ENCODE data around the gene TC2N. TPM values are rescaled to one million over a fixed set of nuclear protein-coding genes. Genes with fewer than 3 reads are reported as not detected.

Gene TC2N
- total RNA-seq (2021) (5.1 and 7.7 TPM in 2 replicates), Bru-seq, nascent RNA (percentile 36 among the genes with signal in this experiment), BruChase-seq, experiment 1, labeled RNA remaining after a 2-hour chase (percentile 38 among the genes with signal in this experiment), BruChase-seq, experiment 2, labeled RNA remaining after a 6-hour chase (percentile 39 among the genes with signal in this experiment)
- long read RNA-seq, full-length matches to known transcripts = 4 of 7 reads
- long read RNA-seq, partial matches to known transcripts = 3 of 7 reads
- long read RNA-seq, other reads (novel, unspliced or antisense) = 0 of 7 reads

DNA sequence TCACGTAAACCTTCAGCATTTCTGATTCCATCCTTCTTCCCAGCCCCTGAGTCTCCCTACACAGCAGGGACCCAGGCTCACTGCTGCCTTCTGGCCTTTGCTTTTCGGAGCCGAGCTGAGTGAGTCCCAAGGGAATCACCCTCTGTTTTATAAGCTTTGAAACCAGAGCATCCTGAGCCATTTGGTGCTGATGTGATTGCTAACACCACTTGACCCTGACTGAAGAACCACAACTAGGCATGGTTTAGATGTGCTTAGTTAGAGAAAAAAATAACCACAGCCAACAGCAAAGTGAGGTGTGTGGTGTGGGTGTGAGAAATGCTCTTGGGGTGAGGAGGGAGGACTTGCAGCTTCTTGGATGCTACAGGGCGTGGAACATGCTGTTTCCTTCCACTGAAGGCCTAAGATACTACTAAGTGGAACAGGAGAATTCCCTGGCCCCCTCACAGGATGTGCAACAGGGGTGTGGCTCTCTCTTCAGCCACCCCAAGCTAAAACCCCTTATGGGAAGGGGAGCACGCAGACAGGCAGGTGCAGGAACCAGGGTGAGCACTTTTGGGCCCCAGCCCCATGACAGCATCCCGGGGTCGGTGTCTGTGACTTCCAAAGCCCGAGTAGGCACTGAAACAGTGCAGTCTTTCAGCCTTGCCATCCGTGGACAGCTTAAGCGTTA, at the start of gene TC2N:
Gene TC2N (minus strand): TSS at position 221 of the 673 bp plus-strand sequence. CDS start 53,767 bp downstream, outside the sequence.
- Histone ChIP-seq H3K36me3 (ENCODE audit: low read depth) (no peaks in the 10 kb centered on the region), H2AFZ (no peak within 1 kb of the TSS), H3K79me2 (ENCODE audit: low read depth) (no peaks in the 10 kb centered on the region), H3K4me1 (replicated peaks; ENCODE audit: insufficient read depth) (peaks cover 24% of the 10 kb centered on the region), H3F3A (ENCODE audit: insufficient read depth, low read depth) (peaks cover 7% of the 10 kb centered on the region; the same call in 1 of the 2 replicates), H3K27me3 (ENCODE audit: insufficient read depth, low read depth) (no peaks in the 10 kb centered on the region), H3K9me2 (ENCODE audit: insufficient read depth) (no peaks in the 10 kb centered on the region), H3K9me3 (ENCODE audit: insufficient read depth, low read depth) (no peaks in the 10 kb centered on the region), H3K4me2 (no peak within 1 kb of the TSS), H3K4me3 (no peak within 1 kb of the TSS), H3K27ac (no peak within 1 kb of the TSS), H4K20me1 (ENCODE audit: insufficient read depth) (no peaks in the 10 kb centered on the region)
- DNase-seq = no peak
- CTCF ChIA-PET = interaction anchor here (0.7 kb wide), 1 partner anchor 76 kb away, joined by 3 read pairs; no protein-coding TSS in a partner anchor
- TF ChIP-seq, protein P1, sequence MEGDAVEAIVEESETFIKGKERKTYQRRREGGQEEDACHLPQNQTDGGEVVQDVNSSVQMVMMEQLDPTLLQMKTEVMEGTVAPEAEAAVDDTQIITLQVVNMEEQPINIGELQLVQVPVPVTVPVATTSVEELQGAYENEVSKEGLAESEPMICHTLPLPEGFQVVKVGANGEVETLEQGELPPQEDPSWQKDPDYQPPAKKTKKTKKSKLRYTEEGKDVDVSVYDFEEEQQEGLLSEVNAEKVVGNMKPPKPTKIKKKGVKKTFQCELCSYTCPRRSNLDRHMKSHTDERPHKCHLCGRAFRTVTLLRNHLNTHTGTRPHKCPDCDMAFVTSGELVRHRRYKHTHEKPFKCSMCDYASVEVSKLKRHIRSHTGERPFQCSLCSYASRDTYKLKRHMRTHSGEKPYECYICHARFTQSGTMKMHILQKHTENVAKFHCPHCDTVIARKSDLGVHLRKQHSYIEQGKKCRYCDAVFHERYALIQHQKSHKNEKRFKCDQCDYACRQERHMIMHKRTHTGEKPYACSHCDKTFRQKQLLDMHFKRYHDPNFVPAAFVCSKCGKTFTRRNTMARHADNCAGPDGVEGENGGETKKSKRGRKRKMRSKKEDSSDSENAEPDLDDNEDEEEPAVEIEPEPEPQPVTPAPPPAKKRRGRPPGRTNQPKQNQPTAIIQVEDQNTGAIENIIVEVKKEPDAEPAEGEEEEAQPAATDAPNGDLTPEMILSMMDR (conservative IDR thresholded peaks at IDR 0.05) = no peak
- TF ChIP-seq EZH2 (IDR thresholded peaks at IDR 0.05; ENCODE audit: low read depth) = no peak
- intact Hi-C loops (cut with micrococcal nuclease; ENCODE audit: unreplicated experiment) = no loop called here
- POLR2A ChIA-PET (ENCODE audit: unreplicated experiment) = no interaction called here
- BruUV-seq (replicated peaks) = no TSS peak

DNA sequence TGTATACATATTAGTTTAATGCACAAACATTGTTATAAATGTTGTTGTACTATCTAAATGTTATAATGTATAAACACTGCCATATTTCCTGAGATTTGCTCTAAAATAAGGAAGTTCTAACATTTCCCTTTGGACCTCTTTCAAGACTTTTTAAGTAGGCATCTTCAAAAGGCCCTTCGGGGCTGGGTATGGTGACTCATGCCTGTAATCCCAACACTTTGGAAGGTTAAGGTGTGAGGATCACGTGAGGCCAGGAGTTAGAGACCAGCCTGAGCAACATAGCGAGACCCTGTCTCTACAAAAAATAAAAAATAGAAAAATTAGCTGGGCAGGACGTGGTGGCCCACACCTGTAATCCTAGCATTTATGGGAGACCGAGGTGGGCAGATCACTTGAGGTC, 44.7 kb upstream of the TC2N start:
- intact Hi-C loops (cut with micrococcal nuclease; ENCODE audit: unreplicated experiment) = loop anchor here (5.0 kb wide), 1 partner anchor 260 kb away; no protein-coding TSS in a partner anchor
- Histone ChIP-seq H3K9me2 (ENCODE audit: insufficient read depth) (no peaks in the 10 kb centered on the region), H3K27me3 (ENCODE audit: insufficient read depth, low read depth) (no peaks in the 10 kb centered on the region), H3K4me1 (replicated peaks; ENCODE audit: insufficient read depth) (no peaks in the 10 kb centered on the region), H4K20me1 (ENCODE audit: insufficient read depth) (no peaks in the 10 kb centered on the region), H3K9me3 (ENCODE audit: insufficient read depth, low read depth) (no peaks in the 10 kb centered on the region), H3K79me2 (ENCODE audit: low read depth) (no peaks in the 10 kb centered on the region), H3K36me3 (ENCODE audit: low read depth) (no peaks in the 10 kb centered on the region), H3K4me3 (no peak overlapping the region), H3K4me2 (no peak overlapping the region), H3F3A (ENCODE audit: insufficient read depth, low read depth) (no peaks in the 10 kb centered on the region), H2AFZ (no peak overlapping the region), H3K27ac (no peak overlapping the region)
- no TSS peak for BruUV-seq (replicated peaks)
- no peak for TF ChIP-seq EZH2 (IDR thresholded peaks at IDR 0.05; ENCODE audit: low read depth)
- TF ChIP-seq, protein P1 (conservative IDR thresholded peaks at IDR 0.05) = no peak
- POLR2A ChIA-PET (ENCODE audit: unreplicated experiment) = no interaction called here
- no peak for DNase-seq
- CTCF ChIA-PET = interaction anchor here (0.6 to 0.7 kb wide), 2 partner anchors 35 to 39 kb away, joined by 6 to 7 read pairs; no protein-coding TSS in a partner anchor

DNA sequence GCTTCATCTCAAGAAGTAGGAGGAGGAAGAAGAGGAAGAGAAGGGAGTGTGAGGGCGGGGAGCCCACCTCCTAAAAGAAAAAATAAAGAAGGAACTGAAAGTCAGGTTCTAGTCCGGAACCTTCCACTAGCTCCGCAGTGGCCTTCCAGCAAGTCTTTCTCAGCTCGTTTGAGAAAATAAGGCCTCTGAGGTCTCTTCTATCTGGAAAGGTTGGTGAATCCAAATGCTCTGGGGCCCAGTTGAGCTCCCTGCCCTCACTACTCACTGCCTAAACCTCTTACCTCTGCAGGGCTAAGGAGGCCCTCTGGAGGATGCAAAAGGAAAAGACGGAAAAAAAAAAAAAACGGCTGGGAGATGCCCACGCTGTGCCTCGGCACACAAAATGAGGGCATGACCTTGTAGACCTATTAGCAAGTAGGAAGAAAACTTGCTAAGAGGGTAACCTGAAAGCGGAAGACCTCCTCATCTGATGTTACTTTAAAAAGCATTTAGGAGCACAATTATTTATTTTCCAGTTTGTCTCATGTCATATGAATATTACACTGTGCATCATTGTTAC, 44.2 kb upstream of the TC2N start:
- Histone ChIP-seq H3F3A (ENCODE audit: insufficient read depth, low read depth) (no peaks in the 10 kb centered on the region), H3K27me3 (ENCODE audit: insufficient read depth, low read depth) (no peaks in the 10 kb centered on the region), H3K4me3 (no peak overlapping the region), H3K4me1 (replicated peaks; ENCODE audit: insufficient read depth) (no peaks in the 10 kb centered on the region), H3K9me2 (ENCODE audit: insufficient read depth) (no peaks in the 10 kb centered on the region), H3K9me3 (ENCODE audit: insufficient read depth, low read depth) (no peaks in the 10 kb centered on the region), H3K27ac (no peak overlapping the region), H4K20me1 (ENCODE audit: insufficient read depth) (no peaks in the 10 kb centered on the region), H2AFZ (no peak overlapping the region), H3K4me2 (no peak overlapping the region), H3K36me3 (ENCODE audit: low read depth) (no peaks in the 10 kb centered on the region), H3K79me2 (ENCODE audit: low read depth) (no peaks in the 10 kb centered on the region)
- intact Hi-C loops (cut with micrococcal nuclease; ENCODE audit: unreplicated experiment) = loop anchor here (5.0 kb wide), 1 partner anchor 259 kb away; no protein-coding TSS in a partner anchor
- no peak for DNase-seq
- ChIA-PET POLR2A (ENCODE audit: unreplicated experiment) (no interaction called here), CTCF (interaction anchor here (0.5 to 0.7 kb wide), 3 partner anchors 40 to 613 kb away, joined by 3 to 7 read pairs (median 5); no protein-coding TSS in a partner anchor)
- TF ChIP-seq, protein P1 (conservative IDR thresholded peaks at IDR 0.05) = peak; percentile 68
- TF ChIP-seq EZH2 (IDR thresholded peaks at IDR 0.05; ENCODE audit: low read depth) = no peak
- no TSS peak for BruUV-seq (replicated peaks)
